ENCODE results near the gene SP8.

GRCh38 chr7:20749906-20750305 is 36.8 kb downstream of the SP8 start:
- TF ChIP-seq MYC (IDR thresholded peaks at IDR 0.05; ENCODE audit: low read depth, low read length), result no peak
- TF ChIP-seq, protein P1, sequence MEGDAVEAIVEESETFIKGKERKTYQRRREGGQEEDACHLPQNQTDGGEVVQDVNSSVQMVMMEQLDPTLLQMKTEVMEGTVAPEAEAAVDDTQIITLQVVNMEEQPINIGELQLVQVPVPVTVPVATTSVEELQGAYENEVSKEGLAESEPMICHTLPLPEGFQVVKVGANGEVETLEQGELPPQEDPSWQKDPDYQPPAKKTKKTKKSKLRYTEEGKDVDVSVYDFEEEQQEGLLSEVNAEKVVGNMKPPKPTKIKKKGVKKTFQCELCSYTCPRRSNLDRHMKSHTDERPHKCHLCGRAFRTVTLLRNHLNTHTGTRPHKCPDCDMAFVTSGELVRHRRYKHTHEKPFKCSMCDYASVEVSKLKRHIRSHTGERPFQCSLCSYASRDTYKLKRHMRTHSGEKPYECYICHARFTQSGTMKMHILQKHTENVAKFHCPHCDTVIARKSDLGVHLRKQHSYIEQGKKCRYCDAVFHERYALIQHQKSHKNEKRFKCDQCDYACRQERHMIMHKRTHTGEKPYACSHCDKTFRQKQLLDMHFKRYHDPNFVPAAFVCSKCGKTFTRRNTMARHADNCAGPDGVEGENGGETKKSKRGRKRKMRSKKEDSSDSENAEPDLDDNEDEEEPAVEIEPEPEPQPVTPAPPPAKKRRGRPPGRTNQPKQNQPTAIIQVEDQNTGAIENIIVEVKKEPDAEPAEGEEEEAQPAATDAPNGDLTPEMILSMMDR (IDR thresholded peaks at IDR 0.05; ENCODE audit: low read depth, low read length), result no peak

Measured in NB4 (cell line).